GM21515 (cell line): ENCODE results near the gene PLEKHA5.
"Not testable (repeated sequence)": the region's sequence is repeated elsewhere in the genome, so short reads cannot be mapped to it uniquely, and the experiment has no call there.

Experiments
- ATAC-seq: cut with Tn5 transposase; IDR thresholded peaks from one replicate; pipeline ENCODE4 v1.9.1; 2021; ENCODE audit not compliant: unreplicated experiment

The PLEKHA5 gene

GRCh38 chr12:19167708-19168107 lies 38.2 kb downstream of the PLEKHA5 start:
- no peak for ATAC-seq

GRCh38 chr12:19168644-19169043 lies 39.1 kb downstream of the PLEKHA5 start:
- no peak for ATAC-seq

GRCh38 chr12:19169222-19169621 lies 39.7 kb downstream of the PLEKHA5 start:
- ATAC-seq = no peak

- ATAC-seq = not testable (repeated sequence)
Observed at GRCh38 chr12:19170286-19170685, 40.8 kb downstream of the PLEKHA5 start.

GRCh38 chr12:19171731-19172130 lies 42.2 kb downstream of the PLEKHA5 start:
- ATAC-seq = no peak

GRCh38 chr12:19177754-19178153 lies 48.2 kb downstream of the PLEKHA5 start:
- ATAC-seq = no peak

- no peak for ATAC-seq
Observed at GRCh38 chr12:19179986-19180385, 50.5 kb downstream of the PLEKHA5 start.

- no peak for ATAC-seq
Observed at GRCh38 chr12:19181666-19182426, 52.3 kb downstream of the PLEKHA5 start.

- no peak for ATAC-seq
Observed at GRCh38 chr12:19183121-19183838, 53.7 kb downstream of the PLEKHA5 start.

GRCh38 chr12:19185262-19185929 lies 55.9 kb downstream of the PLEKHA5 start:
- ATAC-seq = no peak

- no peak for ATAC-seq
Observed at GRCh38 chr12:19186722-19187661, 57.5 kb downstream of the PLEKHA5 start.

GRCh38 chr12:19189522-19189921 lies 60.0 kb downstream of the PLEKHA5 start:
- ATAC-seq = no peak

- ATAC-seq = no peak
Observed at GRCh38 chr12:19190292-19191031, 60.9 kb downstream of the PLEKHA5 start.

- ATAC-seq = no peak
Observed at GRCh38 chr12:19191089-19191488, 61.6 kb downstream of the PLEKHA5 start.

GRCh38 chr12:19191563-19191962 lies 62.0 kb downstream of the PLEKHA5 start:
- ATAC-seq = no peak

GRCh38 chr12:19192710-19193109 lies 63.2 kb downstream of the PLEKHA5 start:
- ATAC-seq = no peak

GRCh38 chr12:19194963-19195362 lies 65.4 kb downstream of the PLEKHA5 start:
- ATAC-seq = no peak

GRCh38 chr12:19196959-19197630 lies 67.6 kb downstream of the PLEKHA5 start:
- no peak for ATAC-seq

- ATAC-seq = no peak
Observed at GRCh38 chr12:19198272-19198671, 68.7 kb downstream of the PLEKHA5 start.

GRCh38 chr12:19199332-19199731 lies 69.8 kb downstream of the PLEKHA5 start:
- ATAC-seq = no peak
